ENCODE measurements around the gene AGBL1. TPM values are rescaled to one million over a fixed set of nuclear protein-coding genes. Genes with fewer than 3 reads are reported as not detected.

The AGBL1 gene
- total and polyA plus RNA-seq, 4 donors, result 0.08 to 147 (median 4.7) TPM

- no peak for DNase-seq
- H3K27me3 ChIP-seq (ENCODE audit: control insufficient read depth in 3 of 3, insufficient read depth in 3 of 3, low read length in 2 of 3), result no peaks in the 10 kb centered on the region
- H3K27ac ChIP-seq (ENCODE audit: low read depth in 1 of 2, low read length in 1 of 2), result no peak overlapping the region
- TF ChIP-seq CTCF (IDR thresholded peaks at IDR 0.05; ENCODE audit: control extremely low read depth, extremely low read depth), result no peak
- peaks cover 0 to 2% (median 0%) of the 10 kb centered on the region in 4 donors for H3K9me3 ChIP-seq (ENCODE audit: control insufficient read depth in 4 of 4, insufficient read depth in 3 of 4, low read length in 3 of 4)
- H3K9ac ChIP-seq (ENCODE audit: insufficient read depth in 1 of 2, low read length in 2 of 2), result no peak overlapping the region
- no peak for ATAC-seq (ENCODE audit: insufficient read depth, low FRiP score)
- no peak overlapping the region for H3K4me3 ChIP-seq
- no peaks in the 10 kb centered on the region for H3K36me3 ChIP-seq (ENCODE audit: control insufficient read depth in 4 of 4, insufficient read depth in 4 of 4, low read length in 4 of 4)
- H3K4me1 ChIP-seq (ENCODE audit: control insufficient read depth in 5 of 5, insufficient read depth in 5 of 5, low read length in 5 of 5), result no peaks in the 10 kb centered on the region
- 55 to 74% methylated on average over 1 of the region's 1 CpG for WGBS, 2 donors
Measured at GRCh38 chr15:86375733-86376280, 296.1 kb downstream of the AGBL1 start.

- ATAC-seq (ENCODE audit: insufficient read depth, low FRiP score) (no peak), DNase-seq (no peak)
- no peak for TF ChIP-seq CTCF (IDR thresholded peaks at IDR 0.05; ENCODE audit: control extremely low read depth, extremely low read depth)
- WGBS, 2 donors, result 82 to 90% methylated on average over 1 of the region's 1 CpG
- Histone ChIP-seq H3K9me3 (ENCODE audit: control insufficient read depth in 4 of 4, insufficient read depth in 3 of 4, low read length in 3 of 4) (peaks cover 0 to 2% (median 0%) of the 10 kb centered on the region in 4 donors), H3K27me3 (ENCODE audit: control insufficient read depth in 3 of 3, insufficient read depth in 3 of 3, low read length in 2 of 3) (no peaks in the 10 kb centered on the region), H3K4me1 (ENCODE audit: control insufficient read depth in 5 of 5, insufficient read depth in 5 of 5, low read length in 5 of 5) (no peaks in the 10 kb centered on the region), H3K36me3 (ENCODE audit: control insufficient read depth in 4 of 4, insufficient read depth in 4 of 4, low read length in 4 of 4) (no peaks in the 10 kb centered on the region), H3K9ac (ENCODE audit: insufficient read depth in 1 of 2, low read length in 2 of 2) (no peak overlapping the region), H3K27ac (ENCODE audit: low read depth in 1 of 2, low read length in 1 of 2) (no peak overlapping the region), H3K4me3 (no peak overlapping the region)
Measured at GRCh38 chr15:86377914-86378313, 298.2 kb downstream of the AGBL1 start.

- WGBS, 2 donors, result 86 to 87% methylated on average over 5 of the region's 5 CpGs
- H3K9ac ChIP-seq (ENCODE audit: insufficient read depth in 1 of 2, low read length in 2 of 2), result no peak overlapping the region
Measured at GRCh38 chr15:86382341-86382740, 302.7 kb downstream of the AGBL1 start.

More at GRCh38 chr15:86382341-86382740, 302.7 kb downstream of the AGBL1 start:
- H3K27me3 ChIP-seq (ENCODE audit: control insufficient read depth in 3 of 3, insufficient read depth in 3 of 3, low read length in 2 of 3), result no peaks in the 10 kb centered on the region
- ATAC-seq (ENCODE audit: insufficient read depth, low FRiP score), result no peak
- no peak overlapping the region for H3K4me3 ChIP-seq
- no peak for TF ChIP-seq CTCF (IDR thresholded peaks at IDR 0.05; ENCODE audit: control extremely low read depth, extremely low read depth)
- no peak for DNase-seq
- H3K36me3 ChIP-seq (ENCODE audit: control insufficient read depth in 4 of 4, insufficient read depth in 4 of 4, low read length in 4 of 4), result no peaks in the 10 kb centered on the region
- H3K4me1 ChIP-seq (ENCODE audit: control insufficient read depth in 5 of 5, insufficient read depth in 5 of 5, low read length in 5 of 5), result no peaks in the 10 kb centered on the region
- H3K9me3 ChIP-seq (ENCODE audit: control insufficient read depth in 4 of 4, insufficient read depth in 3 of 4, low read length in 3 of 4), result no peaks in the 10 kb centered on the region
- no peak overlapping the region for H3K27ac ChIP-seq (ENCODE audit: low read depth in 1 of 2, low read length in 1 of 2)
